HEK293 (cell line): ENCODE results near the gene NINL.

ENCODE experiments used
- FEZF1 ChIP-seq: fragments of 450-650 bp; formaldehyde crosslinking; IDR thresholded peaks from 2 replicates; pipeline ENCODE4 v1.5.1; 2016; ENCODE audit warnings: missing biosample characterization, missing genetic modification characterization
- KLF1 ChIP-seq: fragments of 450-650 bp; formaldehyde crosslinking; IDR thresholded peaks from 2 replicates; pipeline ENCODE4 v1.5.1; 2016; ENCODE audit warnings: missing biosample characterization, missing genetic modification characterization
- ZBTB20 ChIP-seq: fragments of 450-650 bp; formaldehyde crosslinking; IDR thresholded peaks from 2 replicates; pipeline ENCODE4 v1.5.1; 2016; ENCODE audit warnings: missing biosample characterization, missing genetic modification characterization
- ZBTB21 ChIP-seq: fragments of 450-650 bp; formaldehyde crosslinking; IDR thresholded peaks from 2 replicates; pipeline ENCODE4 v1.5.1; 2017; ENCODE audit warnings: missing biosample characterization, missing genetic modification characterization
- ZBTB8A ChIP-seq: fragments of 450-650 bp; formaldehyde crosslinking; IDR thresholded peaks from 2 replicates; pipeline ENCODE4 v1.5.1; 2016; ENCODE audit warnings: missing biosample characterization, missing genetic modification characterization
- ZFHX2 ChIP-seq: fragments of 450-650 bp; formaldehyde crosslinking; conservative IDR thresholded peaks from 2 replicates; pipeline ENCODE4 v1.5.1; 2016; ENCODE audit warnings: missing biosample characterization, missing genetic modification characterization
- ZIC2 ChIP-seq: fragments of 450-650 bp; formaldehyde crosslinking; IDR thresholded peaks from 2 replicates; pipeline ENCODE4 v1.5.1; 2016; ENCODE audit warnings: missing biosample characterization, missing genetic modification characterization
- ZNF19 ChIP-seq: fragments of 450-650 bp; formaldehyde crosslinking; IDR thresholded peaks from 2 replicates; pipeline ENCODE4; 2016; ENCODE audit warnings: missing biosample characterization, missing genetic modification characterization, low read depth
- ZNF24 ChIP-seq: fragments of 450-650 bp; formaldehyde crosslinking; IDR thresholded peaks from 2 replicates; pipeline ENCODE4 v1.5.1; 2016; ENCODE audit warnings: missing biosample characterization, missing genetic modification characterization
- ZNF423 ChIP-seq: fragments of 450-650 bp; formaldehyde crosslinking; IDR thresholded peaks from 2 replicates; pipeline ENCODE4 v1.5.1; 2016; ENCODE audit warnings: missing biosample characterization, missing genetic modification characterization
- ZNF548 ChIP-seq: fragments of 450-650 bp; formaldehyde crosslinking; IDR thresholded peaks from 2 replicates; pipeline ENCODE4 v1.5.1; 2016; ENCODE audit warnings: missing biosample characterization, missing genetic modification characterization
- ZNF560 ChIP-seq: fragments of 450-650 bp; formaldehyde crosslinking; IDR thresholded peaks from 2 replicates; pipeline ENCODE4 v1.5.1; 2017; ENCODE audit warnings: missing biosample characterization, missing genetic modification characterization, borderline replicate concordance
- ZNF561 ChIP-seq: fragments of 450-650 bp; IDR thresholded peaks from 2 replicates; pipeline ENCODE4 v1.5.1; 2018; ENCODE audit warnings: missing biosample characterization, missing genetic modification characterization, borderline replicate concordance
- ZNF571 ChIP-seq: fragments of 450-650 bp; formaldehyde crosslinking; IDR thresholded peaks from 2 replicates; pipeline ENCODE4 v1.5.0; 2017; ENCODE audit warnings: missing biosample characterization, missing genetic modification characterization
- ZNF600 ChIP-seq: fragments of 450-650 bp; formaldehyde crosslinking; IDR thresholded peaks from 2 replicates; pipeline ENCODE4 v1.5.1; 2016; ENCODE audit warnings: missing biosample characterization, missing genetic modification characterization
- ZNF610 ChIP-seq: fragments of 450-650 bp; formaldehyde crosslinking; IDR thresholded peaks from 2 replicates; pipeline ENCODE4 v1.5.1; 2016; ENCODE audit warnings: missing biosample characterization, missing genetic modification characterization, borderline replicate concordance
- TF ChIP-seq, protein P1 (sequence below): fragments of 450-650 bp; formaldehyde crosslinking; IDR thresholded peaks from 2 replicates; pipeline ENCODE4 v1.5.1; 2017; ENCODE audit warnings: missing biosample characterization, mild to moderate bottlenecking, missing genetic modification characterization, moderate library complexity
- TF ChIP-seq, protein P2 (sequence below): fragments of 450-650 bp; formaldehyde crosslinking; optimal IDR thresholded peaks from 2 replicates; pipeline ENCODE3; 2016; ENCODE audit warnings: missing biosample characterization, mild to moderate bottlenecking, missing genetic modification characterization
- TF ChIP-seq, protein P3 (sequence below): fragments of 450-650 bp; formaldehyde crosslinking; IDR thresholded peaks from 2 replicates; pipeline ENCODE4 v1.5.1; 2016; ENCODE audit warnings: missing biosample characterization, missing genetic modification characterization
- TF ChIP-seq, protein P4 (sequence below): fragments of 450-650 bp; formaldehyde crosslinking; IDR thresholded peaks from 2 replicates; pipeline ENCODE4 v1.5.1; 2016; ENCODE audit warnings: missing biosample characterization, missing genetic modification characterization
- TF ChIP-seq, protein P5 (sequence below): fragments of 450-650 bp; IDR thresholded peaks from 2 replicates; pipeline ENCODE4 v1.5.1; 2018; ENCODE audit warnings: missing biosample characterization, missing genetic modification characterization
- TF ChIP-seq, protein P6 (sequence below): fragments of 450-650 bp; formaldehyde crosslinking; IDR thresholded peaks from 2 replicates; pipeline ENCODE4 v1.5.1; 2016; ENCODE audit warnings: missing biosample characterization, missing genetic modification characterization, low read depth
- TF ChIP-seq, protein P7 (sequence below): fragments of 450-650 bp; formaldehyde crosslinking; IDR thresholded peaks from 2 replicates; pipeline ENCODE4 v1.5.1; 2017; ENCODE audit warnings: missing biosample characterization, missing genetic modification characterization
- TF ChIP-seq, protein P8 (sequence below): fragments of 450-650 bp; IDR thresholded peaks from 2 replicates; pipeline ENCODE4 v1.5.1; 2018; ENCODE audit warnings: missing biosample characterization, mild to moderate bottlenecking, missing genetic modification characterization
- TF ChIP-seq, protein P9 (sequence below): fragments of 450-650 bp; formaldehyde crosslinking; IDR thresholded peaks from 2 replicates; pipeline ENCODE4 v1.5.1; 2016; ENCODE audit warnings: missing biosample characterization, missing genetic modification characterization

NINL gene

DNA sequence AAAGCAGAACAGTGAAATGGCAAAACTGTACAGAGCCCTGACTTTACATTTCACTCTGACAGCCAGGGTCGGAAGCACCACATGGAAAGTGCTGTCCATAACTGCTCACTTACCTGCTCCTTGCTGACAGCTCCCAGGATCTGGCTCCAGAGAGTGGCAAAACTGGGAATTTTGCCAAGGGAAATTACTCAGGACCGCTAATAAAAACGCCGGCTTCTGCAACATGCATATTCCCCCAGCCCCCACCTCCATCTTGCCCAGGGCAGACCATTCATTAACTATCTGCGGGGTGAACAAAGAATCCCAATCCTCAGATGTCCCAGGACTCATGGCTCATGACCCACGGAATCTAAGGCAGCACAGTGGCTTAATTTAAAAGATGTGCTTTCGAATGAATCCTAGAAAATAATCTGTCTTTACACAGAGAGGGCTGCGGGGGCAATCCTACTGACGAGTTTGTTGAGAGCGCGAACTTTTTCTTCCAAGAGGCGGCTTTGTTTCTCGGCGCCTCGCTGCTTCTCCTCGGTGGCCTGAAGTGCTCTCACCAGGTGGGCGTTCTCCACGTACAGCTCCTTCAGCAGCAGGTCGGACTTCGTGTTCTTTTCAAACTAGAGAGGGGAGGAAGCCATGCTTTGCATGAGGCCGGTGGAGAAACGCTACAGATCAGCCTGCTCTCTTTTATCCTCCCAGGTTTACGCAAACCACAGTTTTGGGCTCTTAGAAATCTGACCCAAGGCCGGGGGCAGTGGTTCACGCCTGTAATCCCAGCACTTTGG is 132.1 kb downstream of the NINL start (continued):
- no peak for TF ChIP-seq ZNF24
- TF ChIP-seq, protein P1, sequence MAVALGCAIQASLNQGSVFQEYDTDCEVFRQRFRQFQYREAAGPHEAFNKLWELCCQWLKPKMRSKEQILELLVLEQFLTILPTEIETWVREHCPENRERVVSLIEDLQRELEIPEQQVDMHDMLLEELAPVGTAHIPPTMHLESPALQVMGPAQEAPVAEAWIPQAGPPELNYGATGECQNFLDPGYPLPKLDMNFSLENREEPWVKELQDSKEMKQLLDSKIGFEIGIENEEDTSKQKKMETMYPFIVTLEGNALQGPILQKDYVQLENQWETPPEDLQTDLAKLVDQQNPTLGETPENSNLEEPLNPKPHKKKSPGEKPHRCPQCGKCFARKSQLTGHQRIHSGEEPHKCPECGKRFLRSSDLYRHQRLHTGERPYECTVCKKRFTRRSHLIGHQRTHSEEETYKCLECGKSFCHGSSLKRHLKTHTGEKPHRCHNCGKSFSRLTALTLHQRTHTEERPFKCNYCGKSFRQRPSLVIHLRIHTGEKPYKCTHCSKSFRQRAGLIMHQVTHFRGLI: no peak
- peak; percentile 82 for TF ChIP-seq ZBTB20 (tag by site-specific recombination)
- TF ChIP-seq ZNF19 (tag by site-specific recombination): no peak
- TF ChIP-seq, protein P2, sequence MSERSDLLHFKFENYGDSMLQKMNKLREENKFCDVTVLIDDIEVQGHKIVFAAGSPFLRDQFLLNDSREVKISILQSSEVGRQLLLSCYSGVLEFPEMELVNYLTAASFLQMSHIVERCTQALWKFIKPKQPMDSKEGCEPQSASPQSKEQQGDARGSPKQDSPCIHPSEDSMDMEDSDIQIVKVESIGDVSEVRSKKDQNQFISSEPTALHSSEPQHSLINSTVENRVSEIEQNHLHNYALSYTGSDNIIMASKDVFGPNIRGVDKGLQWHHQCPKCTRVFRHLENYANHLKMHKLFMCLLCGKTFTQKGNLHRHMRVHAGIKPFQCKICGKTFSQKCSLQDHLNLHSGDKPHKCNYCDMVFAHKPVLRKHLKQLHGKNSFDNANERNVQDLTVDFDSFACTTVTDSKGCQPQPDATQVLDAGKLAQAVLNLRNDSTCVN (tag by site-specific recombination): no peak
- TF ChIP-seq ZNF548 (tag by site-specific recombination): no peak
- no peak for TF ChIP-seq ZNF561
- TF ChIP-seq, protein P3, sequence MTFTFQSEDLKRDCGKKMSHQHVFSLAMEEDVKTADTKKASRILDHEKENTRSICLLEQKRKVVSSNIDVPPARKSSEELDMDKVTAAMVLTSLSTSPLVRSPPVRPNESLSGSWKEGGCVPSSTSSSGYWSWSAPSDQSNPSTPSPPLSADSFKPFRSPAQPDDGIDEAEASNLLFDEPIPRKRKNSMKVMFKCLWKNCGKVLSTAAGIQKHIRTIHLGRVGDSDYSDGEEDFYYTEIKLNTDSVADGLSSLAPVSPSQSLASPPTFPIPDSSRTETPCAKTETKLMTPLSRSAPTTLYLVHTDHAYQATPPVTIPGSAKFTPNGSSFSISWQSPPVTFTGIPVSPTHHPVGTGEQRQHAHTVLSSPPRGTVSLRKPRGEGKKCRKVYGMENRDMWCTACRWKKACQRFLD (tag by site-specific recombination): no peak
- peak; percentile 92 for TF ChIP-seq FEZF1 (tag by site-specific recombination)
- TF ChIP-seq ZNF423: no peak
- TF ChIP-seq, protein P4, sequence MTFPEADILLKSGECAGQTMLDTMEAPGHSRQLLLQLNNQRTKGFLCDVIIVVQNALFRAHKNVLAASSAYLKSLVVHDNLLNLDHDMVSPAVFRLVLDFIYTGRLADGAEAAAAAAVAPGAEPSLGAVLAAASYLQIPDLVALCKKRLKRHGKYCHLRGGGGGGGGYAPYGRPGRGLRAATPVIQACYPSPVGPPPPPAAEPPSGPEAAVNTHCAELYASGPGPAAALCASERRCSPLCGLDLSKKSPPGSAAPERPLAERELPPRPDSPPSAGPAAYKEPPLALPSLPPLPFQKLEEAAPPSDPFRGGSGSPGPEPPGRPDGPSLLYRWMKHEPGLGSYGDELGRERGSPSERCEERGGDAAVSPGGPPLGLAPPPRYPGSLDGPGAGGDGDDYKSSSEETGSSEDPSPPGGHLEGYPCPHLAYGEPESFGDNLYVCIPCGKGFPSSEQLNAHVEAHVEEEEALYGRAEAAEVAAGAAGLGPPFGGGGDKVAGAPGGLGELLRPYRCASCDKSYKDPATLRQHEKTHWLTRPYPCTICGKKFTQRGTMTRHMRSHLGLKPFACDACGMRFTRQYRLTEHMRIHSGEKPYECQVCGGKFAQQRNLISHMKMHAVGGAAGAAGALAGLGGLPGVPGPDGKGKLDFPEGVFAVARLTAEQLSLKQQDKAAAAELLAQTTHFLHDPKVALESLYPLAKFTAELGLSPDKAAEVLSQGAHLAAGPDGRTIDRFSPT (tag by site-specific recombination): no peak
- TF ChIP-seq, protein P5, sequence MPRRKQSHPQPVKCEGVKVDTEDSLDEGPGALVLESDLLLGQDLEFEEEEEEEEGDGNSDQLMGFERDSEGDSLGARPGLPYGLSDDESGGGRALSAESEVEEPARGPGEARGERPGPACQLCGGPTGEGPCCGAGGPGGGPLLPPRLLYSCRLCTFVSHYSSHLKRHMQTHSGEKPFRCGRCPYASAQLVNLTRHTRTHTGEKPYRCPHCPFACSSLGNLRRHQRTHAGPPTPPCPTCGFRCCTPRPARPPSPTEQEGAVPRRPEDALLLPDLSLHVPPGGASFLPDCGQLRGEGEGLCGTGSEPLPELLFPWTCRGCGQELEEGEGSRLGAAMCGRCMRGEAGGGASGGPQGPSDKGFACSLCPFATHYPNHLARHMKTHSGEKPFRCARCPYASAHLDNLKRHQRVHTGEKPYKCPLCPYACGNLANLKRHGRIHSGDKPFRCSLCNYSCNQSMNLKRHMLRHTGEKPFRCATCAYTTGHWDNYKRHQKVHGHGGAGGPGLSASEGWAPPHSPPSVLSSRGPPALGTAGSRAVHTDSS (tag by site-specific recombination): no peak
- TF ChIP-seq, protein P6, sequence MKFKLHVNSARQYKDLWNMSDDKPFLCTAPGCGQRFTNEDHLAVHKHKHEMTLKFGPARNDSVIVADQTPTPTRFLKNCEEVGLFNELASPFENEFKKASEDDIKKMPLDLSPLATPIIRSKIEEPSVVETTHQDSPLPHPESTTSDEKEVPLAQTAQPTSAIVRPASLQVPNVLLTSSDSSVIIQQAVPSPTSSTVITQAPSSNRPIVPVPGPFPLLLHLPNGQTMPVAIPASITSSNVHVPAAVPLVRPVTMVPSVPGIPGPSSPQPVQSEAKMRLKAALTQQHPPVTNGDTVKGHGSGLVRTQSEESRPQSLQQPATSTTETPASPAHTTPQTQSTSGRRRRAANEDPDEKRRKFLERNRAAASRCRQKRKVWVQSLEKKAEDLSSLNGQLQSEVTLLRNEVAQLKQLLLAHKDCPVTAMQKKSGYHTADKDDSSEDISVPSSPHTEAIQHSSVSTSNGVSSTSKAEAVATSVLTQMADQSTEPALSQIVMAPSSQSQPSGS (tag by site-specific recombination): no peak
- TF ChIP-seq ZBTB8A: no peak
- TF ChIP-seq, protein P7, sequence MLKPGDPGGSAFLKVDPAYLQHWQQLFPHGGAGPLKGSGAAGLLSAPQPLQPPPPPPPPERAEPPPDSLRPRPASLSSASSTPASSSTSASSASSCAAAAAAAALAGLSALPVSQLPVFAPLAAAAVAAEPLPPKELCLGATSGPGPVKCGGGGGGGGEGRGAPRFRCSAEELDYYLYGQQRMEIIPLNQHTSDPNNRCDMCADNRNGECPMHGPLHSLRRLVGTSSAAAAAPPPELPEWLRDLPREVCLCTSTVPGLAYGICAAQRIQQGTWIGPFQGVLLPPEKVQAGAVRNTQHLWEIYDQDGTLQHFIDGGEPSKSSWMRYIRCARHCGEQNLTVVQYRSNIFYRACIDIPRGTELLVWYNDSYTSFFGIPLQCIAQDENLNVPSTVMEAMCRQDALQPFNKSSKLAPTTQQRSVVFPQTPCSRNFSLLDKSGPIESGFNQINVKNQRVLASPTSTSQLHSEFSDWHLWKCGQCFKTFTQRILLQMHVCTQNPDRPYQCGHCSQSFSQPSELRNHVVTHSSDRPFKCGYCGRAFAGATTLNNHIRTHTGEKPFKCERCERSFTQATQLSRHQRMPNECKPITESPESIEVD: no peak
- peak; percentile 49; the same call in 1 of the 2 replicates for TF ChIP-seq ZNF610 (tag by site-specific recombination)
- no peak for TF ChIP-seq ZBTB21 (tag by site-specific recombination)
- TF ChIP-seq ZIC2 (tag by site-specific recombination): peak; percentile 71
- TF ChIP-seq ZFHX2 (tag by site-specific recombination): peak; percentile 21; the same call in 1 of the 2 replicates
- TF ChIP-seq ZNF600 (tag by site-specific recombination): peak; percentile 99
- TF ChIP-seq ZNF571 (tag by site-specific recombination): no peak
- TF ChIP-seq, protein P8, sequence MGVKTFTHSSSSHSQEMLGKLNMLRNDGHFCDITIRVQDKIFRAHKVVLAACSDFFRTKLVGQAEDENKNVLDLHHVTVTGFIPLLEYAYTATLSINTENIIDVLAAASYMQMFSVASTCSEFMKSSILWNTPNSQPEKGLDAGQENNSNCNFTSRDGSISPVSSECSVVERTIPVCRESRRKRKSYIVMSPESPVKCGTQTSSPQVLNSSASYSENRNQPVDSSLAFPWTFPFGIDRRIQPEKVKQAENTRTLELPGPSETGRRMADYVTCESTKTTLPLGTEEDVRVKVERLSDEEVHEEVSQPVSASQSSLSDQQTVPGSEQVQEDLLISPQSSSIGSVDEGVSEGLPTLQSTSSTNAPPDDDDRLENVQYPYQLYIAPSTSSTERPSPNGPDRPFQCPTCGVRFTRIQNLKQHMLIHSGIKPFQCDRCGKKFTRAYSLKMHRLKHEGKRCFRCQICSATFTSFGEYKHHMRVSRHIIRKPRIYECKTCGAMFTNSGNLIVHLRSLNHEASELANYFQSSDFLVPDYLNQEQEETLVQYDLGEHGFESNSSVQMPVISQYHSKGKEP (tag by site-specific recombination): peak; percentile 71
- no peak for TF ChIP-seq ZNF560
- no peak for TF ChIP-seq KLF1
- TF ChIP-seq, protein P9, sequence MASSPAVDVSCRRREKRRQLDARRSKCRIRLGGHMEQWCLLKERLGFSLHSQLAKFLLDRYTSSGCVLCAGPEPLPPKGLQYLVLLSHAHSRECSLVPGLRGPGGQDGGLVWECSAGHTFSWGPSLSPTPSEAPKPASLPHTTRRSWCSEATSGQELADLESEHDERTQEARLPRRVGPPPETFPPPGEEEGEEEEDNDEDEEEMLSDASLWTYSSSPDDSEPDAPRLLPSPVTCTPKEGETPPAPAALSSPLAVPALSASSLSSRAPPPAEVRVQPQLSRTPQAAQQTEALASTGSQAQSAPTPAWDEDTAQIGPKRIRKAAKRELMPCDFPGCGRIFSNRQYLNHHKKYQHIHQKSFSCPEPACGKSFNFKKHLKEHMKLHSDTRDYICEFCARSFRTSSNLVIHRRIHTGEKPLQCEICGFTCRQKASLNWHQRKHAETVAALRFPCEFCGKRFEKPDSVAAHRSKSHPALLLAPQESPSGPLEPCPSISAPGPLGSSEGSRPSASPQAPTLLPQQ (tag by site-specific recombination): no peak
